IPS-20b (cell line): ENCODE data around the gene HS3ST3A1.
"Not testable (repeated sequence)": the region's sequence is repeated elsewhere in the genome, so short reads cannot be mapped to it uniquely, and the experiment has no call there.

ENCODE experiments used
- H3K27ac ChIP-seq: one replicate; pipeline ENCODE4 v1.5.1; 2013; ENCODE audit warnings: low read length
- H3K27me3 ChIP-seq: 2 replicates; pipeline ENCODE4 v1.6.1; 2013; ENCODE audit warnings: mild to moderate bottlenecking, low read length, inconsistent platforms; ENCODE audit not compliant: insufficient read depth
- H3K36me3 ChIP-seq: 2 replicates; pipeline ENCODE4 v1.6.1; 2013; ENCODE audit warnings: low read depth, mild to moderate bottlenecking, inconsistent platforms, low read length, moderate library complexity; ENCODE audit not compliant: insufficient read depth
- H3K4me1 ChIP-seq: 2 replicates; pipeline ENCODE4 v1.6.1; 2013; ENCODE audit warnings: mild to moderate bottlenecking, control low read depth, inconsistent platforms, low read length, moderate library complexity; ENCODE audit not compliant: insufficient read depth
- H3K4me3 ChIP-seq: 2 replicates; pipeline ENCODE4 v1.5.1; 2013; ENCODE audit warnings: mild to moderate bottlenecking, low read length, inconsistent platforms
- H3K9ac ChIP-seq: 2 replicates; pipeline ENCODE4 v1.6.1; 2013; ENCODE audit warnings: low read depth, mild to moderate bottlenecking, inconsistent platforms, low read length, moderate library complexity
- H3K9me3 ChIP-seq: 2 replicates; pipeline ENCODE4 v1.6.1; 2013; ENCODE audit warnings: mild to moderate bottlenecking, low read depth, low read length, inconsistent platforms; ENCODE audit not compliant: insufficient read depth

HS3ST3A1 gene

GRCh38 chr17:13500947-13501346 is 100.8 kb downstream of the HS3ST3A1 start:
- Histone ChIP-seq H3K36me3 (no peaks in the 10 kb centered on the region), H3K27me3 (no peaks in the 10 kb centered on the region), H3K4me3 (no peak overlapping the region), H3K4me1 (no peaks in the 10 kb centered on the region), H3K27ac (no peak overlapping the region), H3K9me3 (no peaks in the 10 kb centered on the region), H3K9ac (no peak overlapping the region)

DNA sequence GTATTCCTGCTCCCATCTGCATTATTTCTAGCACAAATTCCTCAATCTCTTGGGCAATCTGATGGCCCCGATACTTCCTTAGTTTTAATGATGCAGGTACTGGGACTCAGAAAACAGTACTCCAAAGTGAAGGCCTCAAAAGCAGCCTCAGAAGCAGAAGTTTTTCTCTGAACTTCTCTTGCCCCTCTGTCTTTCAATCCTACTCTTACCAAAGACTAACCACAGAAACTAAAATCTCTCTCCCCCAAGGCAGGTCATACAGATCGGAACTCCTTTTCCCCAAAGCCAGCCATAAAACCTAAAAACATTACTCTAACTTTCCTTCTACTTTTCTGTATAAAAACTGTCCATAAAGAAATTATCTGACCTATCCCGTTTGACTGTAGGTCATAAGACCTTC is 103.5 kb downstream of the HS3ST3A1 start:
- Histone ChIP-seq H3K9ac (no peak overlapping the region), H3K4me3 (no peak overlapping the region), H3K9me3 (no peaks in the 10 kb centered on the region), H3K4me1 (no peaks in the 10 kb centered on the region), H3K36me3 (no peaks in the 10 kb centered on the region), H3K27me3 (no peaks in the 10 kb centered on the region), H3K27ac (no peak overlapping the region)

DNA sequence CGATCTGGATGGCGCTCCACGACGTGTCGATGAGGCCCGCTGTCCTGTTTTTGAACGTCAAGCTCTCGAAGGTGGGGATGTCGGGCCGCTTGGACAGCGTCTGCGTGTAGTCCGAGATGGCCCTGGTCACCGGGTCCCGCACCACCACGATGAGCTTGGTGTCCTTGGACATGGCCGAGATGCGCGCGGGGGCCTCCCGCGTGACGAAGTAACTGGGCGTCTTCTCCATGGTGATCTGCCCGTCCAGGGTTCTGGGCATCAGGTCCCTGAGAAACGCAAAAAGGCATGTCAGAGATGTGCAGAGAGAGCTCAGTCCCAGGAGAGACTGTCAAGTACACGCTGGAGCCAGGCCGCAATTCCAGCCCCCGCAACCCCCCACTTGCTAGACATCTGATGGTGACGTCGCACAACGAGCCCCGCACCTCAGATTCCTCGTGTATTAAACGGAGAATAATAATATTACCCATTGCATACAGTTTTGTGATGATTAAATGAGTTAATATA is 105.1 kb downstream of the HS3ST3A1 start:
- not testable (repeated sequence) for H3K4me1 ChIP-seq, H3K9me3 ChIP-seq, H3K27me3 ChIP-seq, H3K36me3 ChIP-seq, H3K4me3 ChIP-seq, H3K9ac ChIP-seq, H3K27ac ChIP-seq

DNA sequence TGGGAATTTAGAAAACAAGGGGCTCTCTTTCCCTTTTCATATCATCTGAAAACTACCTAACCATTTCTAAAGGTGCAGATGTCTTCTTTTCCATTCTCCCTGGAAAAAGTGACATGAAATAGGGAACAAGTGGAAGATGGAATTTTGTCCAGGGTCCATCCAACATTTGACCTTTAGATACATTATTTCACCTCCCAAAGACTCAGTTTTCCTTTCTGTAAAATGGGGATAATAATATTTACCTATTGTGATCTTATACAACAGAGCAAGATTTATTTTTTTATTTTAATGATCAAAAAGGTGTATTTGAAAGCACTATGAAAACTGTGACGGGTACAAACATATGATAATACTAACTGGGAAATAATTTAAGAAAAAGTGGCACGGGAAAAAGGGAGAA is 106.3 kb downstream of the HS3ST3A1 start:
- Histone ChIP-seq H3K4me1 (peaks cover 5% of the 10 kb centered on the region; the same call in 1 of the 2 replicates), H3K9ac (no peak overlapping the region), H3K9me3 (no peaks in the 10 kb centered on the region), H3K36me3 (no peaks in the 10 kb centered on the region), H3K27me3 (no peaks in the 10 kb centered on the region), H3K4me3 (no peak overlapping the region), H3K27ac (no peak overlapping the region)

DNA sequence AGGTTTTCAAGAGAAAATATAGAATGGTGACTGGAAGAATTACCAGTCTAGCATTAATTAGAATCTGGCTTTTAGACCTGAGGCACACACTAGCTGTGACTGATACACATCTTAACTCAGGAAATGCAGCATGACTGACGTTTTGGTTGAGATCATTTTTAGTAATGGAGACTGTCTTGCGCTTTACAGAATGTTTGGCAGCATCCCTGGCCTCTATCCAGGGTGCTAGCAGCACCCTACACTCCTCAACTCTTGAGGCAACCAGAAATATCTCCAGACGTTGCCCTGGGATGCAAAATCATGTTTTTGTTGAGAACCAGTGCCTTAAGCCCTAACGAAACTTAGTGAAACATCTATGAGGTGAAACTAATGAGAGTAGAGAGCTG is 109.0 kb downstream of the HS3ST3A1 start:
- H3K9me3 ChIP-seq: no peaks in the 10 kb centered on the region
- H3K9ac ChIP-seq: no peak overlapping the region
- H3K4me3 ChIP-seq: no peak overlapping the region
- peaks cover 5% of the 10 kb centered on the region; the same call in 1 of the 2 replicates for H3K4me1 ChIP-seq
- no peaks in the 10 kb centered on the region for H3K27me3 ChIP-seq
- no peaks in the 10 kb centered on the region for H3K36me3 ChIP-seq
- no peak overlapping the region for H3K27ac ChIP-seq

DNA sequence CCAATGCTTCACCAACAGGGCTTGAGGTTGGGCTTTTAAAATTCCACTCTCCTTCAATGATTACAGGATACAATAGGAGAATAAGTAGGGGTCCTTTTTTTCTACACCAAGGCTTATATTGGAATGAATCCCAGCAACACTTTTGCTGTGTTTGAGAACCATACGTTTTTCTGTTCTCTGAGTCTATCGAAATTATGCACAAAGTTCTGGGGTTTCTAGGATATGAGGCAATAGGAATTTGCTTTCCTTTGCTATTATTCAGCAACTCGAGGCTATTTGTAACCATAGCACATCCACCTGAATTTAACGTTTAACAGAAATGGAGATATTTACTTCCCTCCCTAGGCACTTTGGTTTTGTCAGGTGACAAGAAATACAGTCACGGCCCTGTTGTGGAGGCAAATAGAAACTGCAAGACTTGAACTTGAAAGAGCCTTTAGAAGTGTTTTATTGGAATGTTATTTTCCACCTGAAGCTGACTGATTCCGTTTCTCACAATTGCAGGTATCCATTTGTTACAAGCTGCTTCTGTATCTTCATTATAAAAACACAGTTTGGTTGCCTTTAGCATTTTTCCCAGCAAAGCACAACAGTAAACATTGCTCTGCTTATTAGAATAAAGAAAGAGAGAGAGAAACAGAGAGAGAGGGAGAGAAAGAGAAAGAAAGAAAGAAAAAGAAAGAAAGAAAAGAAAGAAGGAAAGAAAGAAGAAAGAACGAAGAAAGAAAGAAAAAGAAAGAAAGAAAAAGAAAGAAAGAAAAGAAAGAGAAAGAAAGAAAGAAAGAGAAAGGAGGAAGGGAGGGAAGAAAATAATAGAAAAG is 109.6 kb downstream of the HS3ST3A1 start:
- no peak overlapping the region for H3K4me3 ChIP-seq
- no peak overlapping the region for H3K27ac ChIP-seq
- no peak overlapping the region for H3K9ac ChIP-seq
- no peaks in the 10 kb centered on the region for H3K9me3 ChIP-seq
- H3K27me3 ChIP-seq: no peaks in the 10 kb centered on the region
- peaks cover 5% of the 10 kb centered on the region; the same call in 1 of the 2 replicates for H3K4me1 ChIP-seq
- no peaks in the 10 kb centered on the region for H3K36me3 ChIP-seq

GRCh38 chr17:13491491-13491890 is 110.2 kb downstream of the HS3ST3A1 start:
- Histone ChIP-seq H3K4me1 (peaks cover 5% of the 10 kb centered on the region; the same call in 1 of the 2 replicates), H3K27me3 (no peaks in the 10 kb centered on the region), H3K9ac (no peak overlapping the region), H3K9me3 (no peaks in the 10 kb centered on the region), H3K36me3 (no peaks in the 10 kb centered on the region), H3K27ac (no peak overlapping the region), H3K4me3 (no peak overlapping the region)

GRCh38 chr17:13490906-13491482 is 110.7 kb downstream of the HS3ST3A1 start:
- no peak overlapping the region for H3K9ac ChIP-seq
- no peaks in the 10 kb centered on the region for H3K9me3 ChIP-seq
- H3K27me3 ChIP-seq: no peaks in the 10 kb centered on the region
- no peak overlapping the region for H3K4me3 ChIP-seq
- peaks cover 5% of the 10 kb centered on the region; the same call in 1 of the 2 replicates for H3K4me1 ChIP-seq
- H3K36me3 ChIP-seq: no peaks in the 10 kb centered on the region
- no peak overlapping the region for H3K27ac ChIP-seq

GRCh38 chr17:13490427-13490826 is 111.3 kb downstream of the HS3ST3A1 start:
- Histone ChIP-seq H3K4me3 (no peak overlapping the region), H3K4me1 (peaks cover 5% of the 10 kb centered on the region; the same call in 1 of the 2 replicates), H3K9ac (no peak overlapping the region), H3K9me3 (no peaks in the 10 kb centered on the region), H3K36me3 (no peaks in the 10 kb centered on the region), H3K27me3 (no peaks in the 10 kb centered on the region), H3K27ac (no peak overlapping the region)

DNA sequence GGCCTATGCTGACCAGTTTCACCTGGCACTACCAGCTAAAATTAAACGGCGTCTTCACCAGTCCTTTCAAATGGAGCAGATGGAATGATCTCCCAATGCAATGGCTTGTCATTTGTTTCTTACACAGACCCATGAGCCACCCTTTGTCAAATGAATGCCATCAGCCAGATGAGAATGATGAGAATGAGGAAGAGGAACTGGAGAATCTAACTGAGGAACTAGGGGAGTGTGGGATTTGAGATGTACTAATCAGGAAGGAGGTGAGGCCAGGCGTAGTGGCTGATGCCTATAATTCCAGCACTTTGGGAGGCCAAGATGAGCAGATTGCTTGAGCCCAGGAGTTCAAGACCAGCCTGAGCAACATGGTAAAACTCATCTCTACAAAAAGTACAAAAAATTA is 116.4 kb downstream of the HS3ST3A1 start:
- Histone ChIP-seq H3K4me3 (no peak overlapping the region), H3K4me1 (no peaks in the 10 kb centered on the region), H3K9me3 (peaks cover 16% of the 10 kb centered on the region), H3K27me3 (no peaks in the 10 kb centered on the region), H3K9ac (no peak overlapping the region), H3K36me3 (no peaks in the 10 kb centered on the region), H3K27ac (no peak overlapping the region)

GRCh38 chr17:13484020-13484419 is 117.7 kb downstream of the HS3ST3A1 start:
- Histone ChIP-seq H3K9ac (no peak overlapping the region), H3K4me3 (no peak overlapping the region), H3K27me3 (no peaks in the 10 kb centered on the region), H3K27ac (no peak overlapping the region), H3K36me3 (no peaks in the 10 kb centered on the region), H3K9me3 (peaks cover 21% of the 10 kb centered on the region), H3K4me1 (no peaks in the 10 kb centered on the region)

GRCh38 chr17:13480877-13481276 is 120.9 kb downstream of the HS3ST3A1 start:
- Histone ChIP-seq H3K9me3 (peaks cover 21% of the 10 kb centered on the region), H3K9ac (no peak overlapping the region), H3K4me3 (no peak overlapping the region), H3K27ac (no peak overlapping the region), H3K36me3 (no peaks in the 10 kb centered on the region), H3K4me1 (no peaks in the 10 kb centered on the region), H3K27me3 (no peaks in the 10 kb centered on the region)
